Subcutaneous abdominal adipose tissue (tissue), 5 donors: ENCODE data around the gene GRK2.

Experiments used
- H3K27ac ChIP-seq: one replicate; pipeline ENCODE4 v1.7.0; 2013; ENCODE audit warnings: low read depth, mild to moderate bottlenecking, inconsistent platforms, low read length, moderate library complexity
- H3K27me3 ChIP-seq, 5 donors: one replicate each; pipeline ENCODE4 v1.7.0; 2013; ENCODE audit warnings: low read length in 5 of 5, inconsistent platforms in 1 of 5; ENCODE audit not compliant: control insufficient read depth in 5 of 5, insufficient read depth in 4 of 5
- H3K36me3 ChIP-seq, 5 donors: one replicate each; pipeline ENCODE4 v1.7.0; 2013; ENCODE audit warnings: low read length in 5 of 5; ENCODE audit not compliant: control insufficient read depth in 5 of 5, insufficient read depth in 5 of 5
- H3K4me1 ChIP-seq, 5 donors: one replicate each; pipeline ENCODE4 v1.7.0; 2013; ENCODE audit warnings: low read length in 5 of 5, mild to moderate bottlenecking in 3 of 5, moderate library complexity in 1 of 5; ENCODE audit not compliant: control insufficient read depth in 5 of 5, insufficient read depth in 5 of 5
- H3K4me3 ChIP-seq, 5 donors: one replicate each; pipeline ENCODE4 v1.7.0; 2013; ENCODE audit warnings: low read length in 5 of 5, low read depth in 1 of 5
- H3K9ac ChIP-seq, 5 donors: one replicate each; pipeline ENCODE4 v1.7.0; 2013; ENCODE audit warnings: low read length in 5 of 5, mild to moderate bottlenecking in 4 of 5, moderate library complexity in 3 of 5
- H3K9me3 ChIP-seq, 5 donors: one replicate each; pipeline ENCODE4 v1.7.0; 2013; ENCODE audit warnings: low read length in 5 of 5; ENCODE audit not compliant: control insufficient read depth in 5 of 5
- donor health status: healthy.
- donor health status: healthy.
- donor health status: healthy.
- donor health status: healthy.
- donor health status: healthy.

GRK2 gene

DNA sequence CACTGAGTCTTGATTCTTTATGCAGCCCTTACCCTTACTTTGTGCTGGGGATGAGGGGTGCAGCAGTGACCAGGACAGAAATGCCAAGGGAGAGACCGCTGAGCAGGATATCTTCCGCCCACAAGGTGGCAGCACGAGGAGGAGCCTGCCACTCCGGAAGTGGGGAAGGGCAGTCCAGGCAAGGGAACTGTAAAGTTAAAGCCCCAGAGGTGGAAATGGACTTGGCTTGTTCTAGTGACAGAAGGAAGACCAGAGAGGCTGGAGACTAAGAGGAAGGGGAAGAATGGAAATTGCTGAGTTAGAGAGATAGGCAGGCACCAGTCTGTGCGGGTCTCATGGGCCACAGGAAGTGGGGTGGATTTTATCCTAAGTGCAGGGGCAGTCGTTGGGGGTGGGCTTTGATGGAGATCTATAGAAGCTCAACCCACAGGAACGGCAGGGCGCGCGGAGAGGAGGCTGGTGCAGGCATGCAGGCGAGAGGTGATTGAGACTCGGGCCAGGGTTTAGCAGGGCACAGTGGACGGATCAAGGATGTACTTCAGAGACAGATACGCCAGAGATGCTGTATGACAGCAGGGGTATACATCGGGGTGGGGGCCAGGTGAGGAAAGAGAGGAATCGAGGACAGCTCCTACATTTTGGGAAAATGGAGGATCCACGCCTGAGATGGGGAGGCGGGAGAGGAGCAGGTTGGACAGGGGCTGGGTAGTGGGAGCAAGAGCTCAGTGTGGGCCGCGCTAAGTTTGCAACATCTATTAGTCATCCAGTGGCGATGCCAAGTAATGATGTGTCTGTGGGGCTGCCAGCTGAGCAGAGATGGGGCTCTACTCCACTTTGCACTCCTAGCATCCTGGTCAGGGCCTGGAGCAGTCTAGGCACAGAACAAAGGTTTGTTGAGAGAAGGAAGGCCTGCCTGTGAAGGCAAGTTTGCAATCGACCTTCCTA, 3.3 kb upstream of the GRK2 start:
- H3K27me3 ChIP-seq: no peaks in the 10 kb centered on the region
- no peaks in the 10 kb centered on the region for H3K9me3 ChIP-seq
- peak overlapping the region; percentile 24 for H3K27ac ChIP-seq
- H3K36me3 ChIP-seq: no peaks in the 10 kb centered on the region
- H3K9ac ChIP-seq: peak overlapping the region in 2 of 5 donors; percentile 31 to 41
- H3K4me1 ChIP-seq: peaks cover 9 to 53% (median 40%) of the 10 kb centered on the region in 5 donors
- peak overlapping the region in 1 of 5 donors; percentile 40 for H3K4me3 ChIP-seq

DNA sequence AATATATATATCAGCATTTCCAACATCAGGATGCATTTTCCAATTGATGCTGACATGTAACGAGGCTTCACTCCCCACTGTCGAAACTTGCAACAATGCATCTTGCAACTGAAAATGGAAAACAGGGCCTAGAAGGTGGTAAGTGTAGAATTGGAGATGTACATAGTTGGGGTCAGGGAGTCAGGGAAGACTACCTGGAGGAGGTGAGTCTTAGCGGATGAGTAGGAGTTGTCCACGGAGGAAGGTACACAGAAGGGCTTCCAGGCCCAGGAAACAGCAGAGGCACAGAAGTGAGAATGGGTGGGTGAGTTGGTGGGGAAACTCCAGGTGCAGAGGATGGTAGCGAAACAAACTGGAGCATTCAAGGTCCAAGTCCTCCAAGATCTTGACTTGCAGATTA, 2.0 kb upstream of the GRK2 start:
- Histone ChIP-seq H3K27ac (no peak overlapping the region), H3K4me3 (no peak overlapping the region), H3K36me3 (peaks cover 0 to 5% (median 0%) of the 10 kb centered on the region in 5 donors), H3K9me3 (no peaks in the 10 kb centered on the region), H3K4me1 (peaks cover 14 to 59% (median 53%) of the 10 kb centered on the region in 5 donors), H3K27me3 (no peaks in the 10 kb centered on the region), H3K9ac (peak overlapping the region in 1 of 5 donors; percentile 13)

DNA sequence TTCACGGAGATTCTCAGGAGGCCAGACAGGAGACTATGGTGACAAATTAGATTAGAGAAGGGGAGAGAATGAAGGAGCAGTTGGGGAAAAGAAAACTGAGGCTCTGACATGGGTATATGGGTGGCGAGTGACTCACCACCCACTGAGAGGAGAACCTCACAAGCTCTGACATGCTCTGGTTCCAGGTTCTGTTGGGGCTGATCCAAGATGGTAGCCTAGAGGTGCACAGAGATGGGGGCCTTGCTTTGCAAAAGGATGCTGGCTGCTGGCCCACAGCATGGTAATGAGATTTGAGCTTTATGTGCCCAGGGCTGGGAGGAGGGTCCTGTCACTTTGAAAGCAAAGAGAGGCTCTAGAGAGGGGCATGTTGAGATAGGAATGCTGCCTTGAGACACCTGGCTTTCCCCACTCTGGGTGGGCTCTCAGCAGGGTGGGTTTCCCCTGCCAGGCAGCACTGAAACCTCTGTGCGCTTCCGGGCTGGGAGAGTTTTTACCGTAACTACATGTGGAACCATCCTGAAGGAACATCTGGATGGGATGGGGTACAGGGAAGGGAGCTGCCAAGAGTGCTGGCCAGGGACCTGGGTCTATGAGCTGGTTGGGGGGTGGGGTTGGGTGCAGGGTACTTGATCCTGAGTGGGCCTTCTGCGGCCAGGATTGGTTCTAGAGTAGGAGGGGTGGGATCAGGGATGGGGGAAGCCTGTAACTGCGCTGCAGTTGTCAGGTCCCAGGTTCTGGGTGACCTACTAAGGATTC, 1.2 kb upstream of the GRK2 start:
- Histone ChIP-seq H3K27ac (no peak overlapping the region), H3K4me1 (peaks cover 21 to 67% (median 61%) of the 10 kb centered on the region in 5 donors), H3K4me3 (no peak overlapping the region), H3K27me3 (no peaks in the 10 kb centered on the region), H3K36me3 (peaks cover 0 to 5% (median 0%) of the 10 kb centered on the region in 5 donors), H3K9me3 (no peaks in the 10 kb centered on the region), H3K9ac (peak overlapping the region in 1 of 5 donors; percentile 68)

DNA sequence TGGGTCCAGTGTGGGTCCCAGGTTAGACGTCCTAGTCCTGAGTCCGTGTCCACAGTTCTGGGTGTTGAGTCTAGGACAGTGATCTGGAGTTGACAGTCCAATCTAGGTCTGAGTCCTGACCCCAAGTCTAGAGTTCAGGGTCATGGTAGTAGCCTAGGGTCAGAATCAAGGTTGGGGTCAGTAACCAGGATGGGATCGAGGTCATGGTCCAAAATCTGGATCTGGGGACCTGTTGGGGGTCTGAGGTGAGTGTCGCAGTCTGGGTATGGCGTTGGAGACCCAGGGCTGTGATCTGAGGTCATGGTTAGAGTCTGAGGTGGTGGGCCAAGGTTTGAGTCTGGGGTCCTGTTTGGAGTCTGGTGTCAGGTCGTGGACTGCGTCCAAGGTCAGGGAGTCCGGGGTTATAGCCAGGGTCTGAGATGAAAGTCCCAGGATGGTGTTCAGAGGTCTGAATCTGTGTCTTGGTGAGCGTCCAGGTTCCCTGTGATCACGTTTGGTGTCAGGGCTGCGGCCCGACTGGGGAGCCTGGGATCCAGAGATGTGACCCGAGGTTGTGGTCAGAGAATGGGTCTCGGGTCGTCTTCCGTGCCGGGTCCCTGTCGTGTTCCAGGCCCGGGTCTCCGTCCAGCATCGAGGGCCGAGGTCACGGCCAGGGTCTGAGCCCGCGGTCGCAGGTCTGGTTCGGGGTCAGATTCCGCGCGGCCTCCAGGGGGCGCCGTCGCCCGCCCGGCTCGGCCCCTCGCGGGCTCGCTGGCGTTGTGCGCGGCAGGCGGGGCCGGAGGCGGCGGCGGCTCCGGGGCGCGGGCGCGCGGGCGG, 432 bp upstream of the GRK2 start:
- peaks cover 0 to 5% (median 0%) of the 10 kb centered on the region in 5 donors for H3K36me3 ChIP-seq
- no peaks in the 10 kb centered on the region for H3K9me3 ChIP-seq
- H3K9ac ChIP-seq: peak overlapping the region in 4 of 5 donors; percentile 11 to 68 (median 57)
- peak overlapping the region in 3 of 5 donors; percentile 27 to 35 (median 30) for H3K4me3 ChIP-seq
- H3K27ac ChIP-seq: peak overlapping the region; percentile 30
- peaks cover 23 to 75% (median 69%) of the 10 kb centered on the region in 5 donors for H3K4me1 ChIP-seq
- no peaks in the 10 kb centered on the region for H3K27me3 ChIP-seq

DNA sequence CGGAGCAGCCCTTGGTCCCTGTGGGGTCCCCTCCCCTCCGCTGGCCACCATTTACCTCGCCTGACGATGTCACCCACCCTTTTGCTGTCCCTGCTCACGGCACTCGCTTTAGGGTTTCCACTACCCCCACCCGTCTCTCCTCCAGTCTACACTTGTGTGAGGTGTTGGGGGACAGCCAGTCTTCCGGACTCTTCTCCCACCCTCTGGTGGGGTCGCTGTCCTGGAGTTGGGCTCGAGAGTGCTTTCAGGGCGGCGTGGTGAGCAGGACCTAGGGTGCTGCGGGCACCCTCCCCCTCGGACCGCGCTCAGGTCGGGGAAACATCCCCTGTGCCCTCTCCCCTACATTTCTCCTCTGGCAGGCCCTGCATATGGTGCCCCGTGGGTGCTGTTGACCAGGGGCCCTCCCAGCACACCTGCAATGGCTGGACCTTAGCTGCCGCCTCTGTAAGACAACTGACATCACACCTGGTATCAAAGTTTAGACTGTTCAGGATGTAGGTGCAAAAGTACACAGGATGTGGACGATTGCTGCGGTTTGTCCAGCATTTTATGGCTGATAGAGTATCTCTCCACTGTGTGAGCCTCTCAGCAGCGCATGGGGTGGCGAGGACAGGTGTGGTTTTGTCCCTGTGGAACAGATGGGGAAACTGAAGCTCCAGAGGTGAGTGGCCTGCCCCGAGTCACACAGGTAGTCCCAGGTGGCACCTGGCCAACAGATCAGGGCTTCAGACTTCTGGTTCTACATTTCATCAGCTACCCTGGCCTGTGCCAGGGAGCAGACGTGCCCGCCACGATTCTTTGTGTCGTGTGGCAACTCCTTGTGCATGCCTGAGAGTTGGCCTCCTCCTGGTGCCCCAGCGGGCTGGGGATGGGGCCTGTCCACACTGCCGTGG, 1.2 kb downstream of the GRK2 start:
- H3K27ac ChIP-seq: peak overlapping the region; percentile 83
- peaks cover 29 to 76% (median 72%) of the 10 kb centered on the region in 5 donors for H3K4me1 ChIP-seq
- H3K4me3 ChIP-seq: peak overlapping the region; percentile 72 to 86 (median 85)
- peak overlapping the region; percentile 56 to 87 (median 81) for H3K9ac ChIP-seq
- H3K9me3 ChIP-seq: no peaks in the 10 kb centered on the region
- H3K27me3 ChIP-seq: no peaks in the 10 kb centered on the region
- H3K36me3 ChIP-seq: peaks cover 0 to 5% (median 0%) of the 10 kb centered on the region in 5 donors

DNA sequence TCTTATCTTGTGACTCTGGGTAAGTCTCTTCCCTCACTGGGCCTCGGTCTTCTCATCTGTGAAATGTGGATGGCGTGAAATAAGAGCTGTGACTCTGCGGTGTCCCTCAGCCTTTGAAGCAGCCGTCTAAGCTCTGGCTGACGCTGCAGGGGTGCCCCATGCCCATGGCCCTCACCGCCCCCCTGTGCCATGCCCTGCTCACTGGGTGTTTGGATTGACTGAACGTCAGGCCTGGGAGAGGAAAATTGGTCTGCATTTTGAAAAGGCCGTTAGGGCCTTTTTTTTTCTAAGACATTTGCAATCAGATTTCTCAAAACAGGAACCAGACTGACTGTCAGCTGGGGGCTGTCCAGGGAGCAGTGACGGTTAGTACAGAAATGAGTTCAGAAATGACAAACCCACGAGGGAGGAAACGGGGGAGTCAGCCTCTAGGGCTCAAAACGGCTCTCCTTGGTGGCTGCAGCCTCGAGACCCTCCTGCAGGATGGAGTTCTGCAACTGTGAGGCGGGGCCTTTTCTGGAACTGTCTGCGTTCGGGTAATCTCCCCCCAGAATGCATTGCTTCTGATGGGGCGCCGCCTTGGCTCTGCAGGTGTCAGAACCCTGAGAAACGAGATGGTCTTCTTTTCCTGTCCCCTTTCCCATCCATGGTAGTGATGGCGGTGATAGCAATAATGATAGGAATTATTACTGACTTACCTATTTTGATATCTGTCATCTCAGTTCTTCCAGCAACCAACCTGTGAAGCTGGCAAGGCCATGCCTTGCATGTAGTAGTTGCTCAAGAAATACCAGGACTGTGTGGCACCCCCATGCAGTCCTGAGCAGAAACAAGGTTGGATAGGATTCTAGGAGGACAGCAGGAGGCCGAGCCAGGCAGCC, 2.0 kb downstream of the GRK2 start:
- peaks cover 37 to 76% (median 72%) of the 10 kb centered on the region in 5 donors for H3K4me1 ChIP-seq

DNA sequence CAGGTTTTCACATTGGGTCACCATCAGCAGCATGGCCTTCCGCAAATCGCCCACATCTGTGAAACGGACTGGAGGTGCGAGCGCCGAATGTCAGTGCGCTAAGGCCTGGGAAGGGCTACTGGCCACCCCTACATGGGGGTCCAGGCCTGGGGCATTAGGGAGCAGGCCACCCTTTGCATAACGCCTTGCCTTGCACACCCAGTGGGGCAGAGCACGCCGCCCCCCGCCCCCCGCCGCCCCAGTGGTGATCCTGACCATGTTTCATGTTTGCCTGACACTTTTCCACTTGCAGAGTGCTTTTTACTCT, 2.6 kb downstream of the GRK2 start:
- Histone ChIP-seq H3K36me3 (peaks cover 0 to 5% (median 2%) of the 10 kb centered on the region in 5 donors), H3K27ac (no peak overlapping the region), H3K4me1 (peaks cover 38 to 79% (median 76%) of the 10 kb centered on the region in 5 donors), H3K4me3 (peak overlapping the region; percentile 22 to 86 (median 35)), H3K27me3 (no peaks in the 10 kb centered on the region), H3K9ac (peak overlapping the region in 1 of 5 donors; percentile 87), H3K9me3 (no peaks in the 10 kb centered on the region)

More for the DNA sequence above, 2.0 kb downstream of the GRK2 start:
- Histone ChIP-seq H3K27ac (peak overlapping the region; percentile 83), H3K9ac (peak overlapping the region; percentile 8 to 87 (median 81)), H3K27me3 (no peaks in the 10 kb centered on the region), H3K36me3 (peaks cover 0 to 5% (median 2%) of the 10 kb centered on the region in 5 donors), H3K9me3 (no peaks in the 10 kb centered on the region), H3K4me3 (peak overlapping the region; percentile 72 to 86 (median 85))

DNA sequence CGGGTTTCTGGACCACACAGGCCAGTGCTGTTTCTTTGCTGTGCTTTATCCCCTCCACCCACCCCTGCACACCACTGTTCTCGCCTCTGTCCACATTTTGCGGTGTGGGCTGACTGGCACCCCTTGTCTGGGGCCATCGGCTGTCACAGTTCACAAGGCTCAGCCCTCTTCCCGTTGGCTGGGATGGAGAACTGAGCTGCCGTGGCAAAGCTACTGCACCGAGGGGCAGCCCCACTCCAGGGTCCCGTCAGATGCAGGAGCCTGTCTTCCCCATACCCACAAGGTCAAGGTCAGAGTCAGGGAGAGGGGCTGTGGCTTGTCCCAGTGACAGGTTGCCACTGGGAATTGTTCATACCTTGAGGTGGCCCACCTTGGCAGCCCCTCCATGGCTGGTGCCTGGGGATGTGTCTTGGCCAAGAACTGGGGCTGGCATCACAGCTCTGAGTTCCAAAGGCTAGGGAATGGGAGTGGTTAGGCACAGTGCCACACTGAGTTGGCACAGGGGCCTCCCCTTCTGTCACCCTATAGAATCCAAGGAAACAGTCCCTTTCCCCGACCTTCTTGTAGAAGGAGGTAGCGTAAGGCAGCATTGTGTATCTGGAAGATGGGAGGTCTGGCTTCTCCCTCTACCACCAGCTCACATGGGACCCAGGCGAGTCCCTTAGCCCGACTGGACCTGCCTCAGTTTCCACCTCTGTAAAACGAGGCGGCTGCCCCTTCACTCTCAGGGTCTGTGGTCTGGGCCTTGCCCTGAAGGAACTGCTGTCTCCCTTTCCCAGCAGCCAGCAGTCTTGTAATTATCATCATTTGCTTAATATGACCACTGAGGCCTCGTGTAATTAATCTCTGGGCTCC, 3.4 kb downstream of the GRK2 start:
- Histone ChIP-seq H3K9ac (peak overlapping the region; percentile 7 to 67 (median 37)), H3K36me3 (peaks cover 0 to 5% (median 2%) of the 10 kb centered on the region in 5 donors), H3K4me3 (peak overlapping the region; percentile 35 to 86 (median 49)), H3K4me1 (peaks cover 38 to 86% (median 83%) of the 10 kb centered on the region in 5 donors), H3K27ac (peak overlapping the region; percentile 51), H3K27me3 (no peaks in the 10 kb centered on the region), H3K9me3 (no peaks in the 10 kb centered on the region)
